Breast epithelium (tissue), 4 donors: ENCODE measurements around the gene B3GNT7. TPM values are rescaled to one million over a fixed set of nuclear protein-coding genes. Genes with fewer than 3 reads are reported as not detected.

Experiments used
- DNase-seq, 2 donors: peaks; one replicate each; pipeline ENCODE4 v3.0.0-alpha.2; 2019; ENCODE audit warnings: low spot score in 2 of 2
- H3K27ac ChIP-seq, 2 donors: fragments of 200-600 bp; sonication (generic) in 1 of 2; one replicate each; pipeline ENCODE4 v1.5.1; 2016 to 2019; ENCODE audit warnings: mild to moderate bottlenecking in 1 of 2
- H3K27me3 ChIP-seq, 2 donors: fragments of 200-600 bp; sonication (generic) in 1 of 2; one replicate each; pipeline versions ENCODE4 v1.5.1 to v1.6.0; 2017 to 2019; ENCODE audit warnings: control low read depth in 1 of 2, mild to moderate bottlenecking in 1 of 2
- H3K36me3 ChIP-seq: fragments of 200-600 bp; one replicate; pipeline ENCODE4 v1.5.1; 2019
- H3K4me1 ChIP-seq, 2 donors: fragments of 200-600 bp; sonication (generic); one replicate each; pipeline ENCODE4 v1.5.1; 2016 to 2019; ENCODE audit warnings: control low read depth in 1 of 2
- H3K4me3 ChIP-seq, 3 donors: fragments of 200-600 bp; sonication (generic); 1 replicate in 2 of 3; 2 replicates in 1 of 3; pipeline ENCODE4 v1.5.1; 2016 to 2019; ENCODE audit warnings: mild to moderate bottlenecking in 3 of 3, moderate library complexity in 2 of 3
- H3K9me3 ChIP-seq, 2 donors: fragments of 200-600 bp; sonication (generic) in 1 of 2; one replicate each; pipeline ENCODE4 v1.5.1; 2016 to 2019; ENCODE audit warnings: control low read depth in 1 of 2
- POLR2A ChIP-seq: fragments of 450-650 bp; IDR thresholded peaks from one replicate; pipeline ENCODE4 v1.6.1; 2016; ENCODE audit warnings: antibody characterized with exemption, mild to moderate bottlenecking, moderate library complexity
- POLR2AphosphoS5 ChIP-seq, 3 donors: sonication (generic); formaldehyde crosslinking; IDR thresholded peaks; one replicate each; pipeline ENCODE4 v1.6.1; 2017; ENCODE audit warnings: antibody characterized with exemption in 3 of 3
- intact Hi-C: fragments of 100-400 bp; cut with DNase I; formaldehyde crosslinking; loops from one replicate; pipeline ENCODE4 v1.15.1; 2023; ENCODE audit warnings: low total_unique reads
- total RNA-seq, 3 donors: library from RNA; depleted of rRNA; stranded (reverse); fragments of >200 nt; gene quantifications; one replicate each; pipeline ENCODE4 v1.1.0, GENCODE V29; 2016
- TF ChIP-seq, protein P1 (sequence below), 3 donors: fragments of 450-650 bp; IDR thresholded peaks; one replicate each; pipeline ENCODE4 v1.5.1; 2016 to 2017; ENCODE audit warnings: antibody characterized with exemption in 3 of 3, mild to moderate bottlenecking in 3 of 3, moderate library complexity in 3 of 3

The B3GNT7 gene
- total RNA-seq, 3 donors from 2014 or later = 1.3 to 5.3 (median 2.3) TPM

DNA sequence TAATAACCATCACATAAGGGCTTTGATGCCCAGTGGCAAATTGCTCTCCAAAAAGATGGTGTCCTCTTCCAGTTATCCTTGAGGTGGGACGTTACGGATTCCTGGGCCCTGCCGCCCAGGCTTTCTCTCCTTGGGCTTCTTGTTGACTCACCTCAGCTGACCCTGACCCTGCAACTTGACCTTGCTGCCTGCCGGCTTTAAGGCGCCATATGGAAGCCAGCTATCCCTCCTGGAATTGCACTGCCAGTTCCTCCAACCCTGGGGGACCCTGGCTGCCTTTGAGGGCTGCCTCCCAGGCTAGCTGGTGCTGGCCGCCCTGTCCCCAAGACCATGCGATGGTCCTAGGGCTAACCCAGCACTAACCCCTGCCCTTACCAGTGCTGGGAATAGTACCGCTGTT is 28.3 kb upstream of the B3GNT7 start:
- H3K9me3 ChIP-seq = no peaks in the 10 kb centered on the region
- H3K36me3 ChIP-seq = no peaks in the 10 kb centered on the region
- H3K27me3 ChIP-seq = no peaks in the 10 kb centered on the region
- intact Hi-C loops = no loop called here
- no peak overlapping the region for H3K27ac ChIP-seq
- H3K4me1 ChIP-seq = no peaks in the 10 kb centered on the region
- DNase-seq = peak in 1 of 2 donors; percentile 31
- TF ChIP-seq POLR2A (no peak), POLR2AphosphoS5 (IDR thresholded peaks at IDR 0.05) (no peak)
- TF ChIP-seq, protein P1, sequence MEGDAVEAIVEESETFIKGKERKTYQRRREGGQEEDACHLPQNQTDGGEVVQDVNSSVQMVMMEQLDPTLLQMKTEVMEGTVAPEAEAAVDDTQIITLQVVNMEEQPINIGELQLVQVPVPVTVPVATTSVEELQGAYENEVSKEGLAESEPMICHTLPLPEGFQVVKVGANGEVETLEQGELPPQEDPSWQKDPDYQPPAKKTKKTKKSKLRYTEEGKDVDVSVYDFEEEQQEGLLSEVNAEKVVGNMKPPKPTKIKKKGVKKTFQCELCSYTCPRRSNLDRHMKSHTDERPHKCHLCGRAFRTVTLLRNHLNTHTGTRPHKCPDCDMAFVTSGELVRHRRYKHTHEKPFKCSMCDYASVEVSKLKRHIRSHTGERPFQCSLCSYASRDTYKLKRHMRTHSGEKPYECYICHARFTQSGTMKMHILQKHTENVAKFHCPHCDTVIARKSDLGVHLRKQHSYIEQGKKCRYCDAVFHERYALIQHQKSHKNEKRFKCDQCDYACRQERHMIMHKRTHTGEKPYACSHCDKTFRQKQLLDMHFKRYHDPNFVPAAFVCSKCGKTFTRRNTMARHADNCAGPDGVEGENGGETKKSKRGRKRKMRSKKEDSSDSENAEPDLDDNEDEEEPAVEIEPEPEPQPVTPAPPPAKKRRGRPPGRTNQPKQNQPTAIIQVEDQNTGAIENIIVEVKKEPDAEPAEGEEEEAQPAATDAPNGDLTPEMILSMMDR (IDR thresholded peaks at IDR 0.05) = no peak
- no peak overlapping the region for H3K4me3 ChIP-seq

- no peaks in the 10 kb centered on the region for H3K4me1 ChIP-seq
- no peak for TF ChIP-seq POLR2A
- no peak for TF ChIP-seq POLR2AphosphoS5 (IDR thresholded peaks at IDR 0.05)
- TF ChIP-seq, protein P1 (IDR thresholded peaks at IDR 0.05) = no peak
- no peaks in the 10 kb centered on the region for H3K36me3 ChIP-seq
- H3K27me3 ChIP-seq = no peaks in the 10 kb centered on the region
- intact Hi-C loops = no loop called here
- H3K4me3 ChIP-seq = no peak overlapping the region
- H3K9me3 ChIP-seq = no peaks in the 10 kb centered on the region
- peak overlapping the region in 1 of 2 donors; percentile 32 for H3K27ac ChIP-seq
- DNase-seq = no peak
Measured at GRCh38 chr2:231369580-231370428, 25.7 kb upstream of the B3GNT7 start.

DNA sequence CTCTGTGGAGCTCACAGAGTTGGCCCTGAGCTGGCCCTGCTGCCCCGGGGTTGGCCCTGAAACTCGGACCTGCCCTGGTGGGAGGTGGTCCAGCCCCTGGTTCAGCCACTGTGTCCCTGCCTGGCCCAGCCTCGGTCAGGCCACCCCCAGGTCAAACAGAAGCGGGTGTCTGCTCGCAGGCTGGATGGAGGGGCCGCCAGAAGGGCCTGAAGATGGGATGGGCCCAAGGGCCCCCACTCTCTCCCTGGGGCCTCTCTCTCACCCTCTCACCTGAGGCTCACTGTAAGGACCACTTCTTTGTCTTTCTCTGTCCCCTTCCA is 25.1 kb upstream of the B3GNT7 start:
- Histone ChIP-seq H3K9me3 (no peaks in the 10 kb centered on the region), H3K27me3 (no peaks in the 10 kb centered on the region), H3K36me3 (no peaks in the 10 kb centered on the region), H3K4me1 (no peaks in the 10 kb centered on the region), H3K27ac (peak overlapping the region in 1 of 2 donors; percentile 32), H3K4me3 (no peak overlapping the region)
- TF ChIP-seq POLR2A (no peak), POLR2AphosphoS5 (IDR thresholded peaks at IDR 0.05) (no peak)
- TF ChIP-seq, protein P1 (IDR thresholded peaks at IDR 0.05) = no peak
- no peak for DNase-seq
- intact Hi-C loops = no loop called here

GRCh38 chr2:231370749-231371429 is 24.6 kb upstream of the B3GNT7 start:
- Histone ChIP-seq H3K27me3 (no peaks in the 10 kb centered on the region), H3K9me3 (no peaks in the 10 kb centered on the region), H3K4me1 (no peaks in the 10 kb centered on the region), H3K36me3 (no peaks in the 10 kb centered on the region), H3K4me3 (no peak overlapping the region), H3K27ac (peak overlapping the region in 1 of 2 donors; percentile 32)
- intact Hi-C loops = no loop called here
- TF ChIP-seq POLR2AphosphoS5 (IDR thresholded peaks at IDR 0.05) (no peak), POLR2A (no peak)
- TF ChIP-seq, protein P1 (IDR thresholded peaks at IDR 0.05) = no peak
- no peak for DNase-seq

DNA sequence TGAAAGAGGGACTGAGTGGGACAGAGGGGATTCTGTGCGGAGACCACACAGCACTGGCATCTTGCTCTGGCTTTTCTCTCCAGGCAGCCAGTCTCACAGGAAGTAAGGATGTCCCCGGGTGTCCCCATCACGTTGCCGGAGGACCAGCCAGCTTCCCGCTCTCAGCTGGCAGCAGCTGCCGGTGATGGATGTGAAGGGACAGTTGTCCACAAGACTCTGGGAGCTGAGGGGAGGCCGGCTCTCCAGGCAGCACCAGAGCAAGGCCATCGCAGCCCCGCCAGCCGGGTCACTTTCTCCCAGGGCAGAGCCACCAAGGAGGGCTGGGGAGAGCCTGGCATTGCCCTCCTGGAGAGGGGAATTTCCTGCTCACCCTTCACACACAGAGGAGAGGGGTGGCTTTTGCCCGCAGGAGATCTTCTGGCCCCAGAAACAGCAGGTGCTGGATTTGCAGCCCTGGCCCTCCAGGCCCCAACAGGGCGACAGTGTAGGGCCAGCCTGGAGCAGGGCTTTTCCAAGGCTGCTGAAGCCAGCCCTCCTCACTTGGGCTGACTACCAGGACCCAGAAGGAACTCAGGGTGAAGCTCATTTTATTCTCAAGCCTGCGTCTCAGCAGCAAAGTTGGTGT is 24.0 kb upstream of the B3GNT7 start:
- Histone ChIP-seq H3K27me3 (no peaks in the 10 kb centered on the region), H3K27ac (no peak overlapping the region), H3K4me1 (no peaks in the 10 kb centered on the region), H3K4me3 (no peak overlapping the region), H3K9me3 (no peaks in the 10 kb centered on the region), H3K36me3 (no peaks in the 10 kb centered on the region)
- DNase-seq = no peak
- intact Hi-C loops = no loop called here
- TF ChIP-seq, protein P1 (IDR thresholded peaks at IDR 0.05) = no peak
- TF ChIP-seq POLR2A = no peak
- no peak for TF ChIP-seq POLR2AphosphoS5 (IDR thresholded peaks at IDR 0.05)
